NCI-H1694 treated with DMSO at 0.1 percent for 48 hours (cell line): ENCODE data around the gene BMPR1B.

ENCODE experiments used
- DNase-seq: peaks from one replicate; lab custom pipeline; 2025; lab: John Stamatoyannopoulos, UW

BMPR1B gene

DNA sequence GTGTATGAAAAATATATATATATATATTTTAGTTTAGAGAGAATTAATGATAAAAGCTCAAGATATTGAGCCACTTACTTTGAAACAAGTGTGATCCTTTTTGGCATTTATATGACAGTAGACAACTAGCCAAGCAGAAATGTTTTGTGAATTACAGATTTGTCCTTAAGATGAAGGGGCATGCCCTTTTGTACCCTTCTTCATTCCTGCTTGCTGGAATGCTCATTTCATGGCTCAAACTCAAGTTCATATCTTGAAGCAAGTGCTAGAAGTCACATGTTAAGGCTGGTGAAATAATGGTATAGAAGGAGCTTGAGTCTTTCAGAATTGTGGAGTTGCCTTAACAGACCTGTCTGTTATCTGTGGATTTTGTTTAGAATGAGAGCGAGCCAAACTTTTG, 203.0 kb downstream of the BMPR1B start:
- no peak for DNase-seq

DNA sequence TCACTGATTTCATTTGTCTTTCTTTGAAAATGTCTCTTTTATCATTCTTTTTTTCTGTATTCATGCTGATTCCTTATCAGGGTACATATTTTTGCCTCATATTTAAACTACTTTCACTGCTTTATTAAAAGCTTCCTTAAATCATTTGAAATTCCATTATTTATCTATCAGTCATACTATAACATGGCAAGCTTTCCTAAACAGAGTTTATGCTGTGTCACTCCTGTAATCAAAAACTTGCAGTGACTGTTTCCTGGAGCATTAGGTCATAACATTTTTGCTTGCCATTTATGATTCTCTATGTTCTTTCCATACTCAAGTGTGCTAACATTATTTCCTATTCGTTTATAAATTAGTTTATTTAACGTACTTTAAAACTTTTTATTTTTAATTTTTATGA, 203.7 kb downstream of the BMPR1B start:
- no peak for DNase-seq

DNA sequence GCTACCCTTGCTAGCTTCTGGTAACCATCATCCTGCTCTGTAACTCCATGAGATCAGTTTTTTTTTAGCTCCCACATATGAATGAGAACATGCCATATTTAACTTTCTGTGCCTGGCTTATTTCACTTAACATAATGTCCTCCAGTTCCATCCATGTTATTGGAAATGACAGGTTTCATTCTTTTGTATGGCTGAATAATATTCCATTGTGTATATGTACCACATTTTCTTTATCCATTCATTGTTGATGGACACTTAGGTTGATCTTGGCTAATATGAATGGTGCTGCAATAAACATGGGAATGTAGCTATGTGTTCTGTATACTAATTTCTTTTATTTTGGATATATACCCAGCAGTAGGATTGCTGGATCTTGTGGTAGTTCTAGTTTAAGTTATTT, 204.7 kb downstream of the BMPR1B start:
- no peak for DNase-seq

DNA sequence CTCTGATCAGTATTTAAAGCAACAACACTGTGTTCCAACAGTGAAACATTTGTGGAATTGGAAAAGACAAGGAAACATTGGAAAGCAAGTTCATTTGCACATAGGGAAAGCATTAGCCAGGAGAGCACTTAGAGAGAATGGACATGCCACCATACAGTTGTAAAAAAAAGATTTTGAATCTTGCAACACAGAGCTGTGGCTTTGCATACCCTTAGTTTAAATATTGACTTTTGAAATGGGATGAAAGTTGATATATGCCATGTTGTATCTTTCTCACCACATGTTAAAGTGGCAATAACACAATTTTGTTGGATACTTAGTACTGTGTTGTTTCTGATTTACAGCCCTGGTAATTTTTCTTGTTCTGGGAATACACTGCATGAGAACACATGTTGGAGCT, 208.1 kb downstream of the BMPR1B start:
- DNase-seq, result no peak

DNA sequence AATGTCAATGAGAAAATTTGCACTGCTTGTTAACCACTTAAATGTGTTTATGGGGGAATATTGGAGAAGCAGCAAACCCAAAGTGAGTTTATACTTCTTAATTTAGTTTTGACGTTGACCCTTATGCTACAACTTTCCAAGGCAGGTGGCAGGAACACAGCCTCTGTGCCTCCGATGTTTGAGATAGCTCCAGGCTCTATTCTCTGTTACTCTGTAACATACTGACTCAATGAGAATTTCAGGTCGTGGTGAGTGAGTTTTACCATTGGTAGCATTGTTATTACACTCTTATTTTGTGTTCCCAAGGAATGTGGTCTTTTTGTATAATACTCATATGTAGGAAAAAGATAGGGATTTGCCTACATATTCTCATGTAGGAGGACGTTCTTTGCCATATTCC, 210.7 kb downstream of the BMPR1B start:
- DNase-seq, result no peak

DNA sequence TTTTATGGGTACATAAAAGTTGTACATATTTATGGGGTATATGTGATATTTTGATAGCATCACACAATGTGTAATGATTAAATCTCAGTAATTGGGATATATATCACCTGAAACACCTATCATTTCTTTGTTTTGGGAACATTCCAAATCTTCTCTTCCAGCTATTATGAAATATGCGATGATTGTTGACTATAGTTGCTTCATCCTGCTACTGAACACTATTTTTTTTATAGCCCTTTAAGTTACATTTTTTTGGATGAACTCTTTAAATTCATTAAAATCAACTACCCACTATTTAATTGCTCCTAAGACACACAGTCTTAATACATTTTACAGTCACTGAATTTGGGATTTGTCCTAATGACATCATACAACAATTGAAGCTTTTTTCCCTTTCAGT, 212.9 kb downstream of the BMPR1B start:
- DNase-seq, result no peak

DNA sequence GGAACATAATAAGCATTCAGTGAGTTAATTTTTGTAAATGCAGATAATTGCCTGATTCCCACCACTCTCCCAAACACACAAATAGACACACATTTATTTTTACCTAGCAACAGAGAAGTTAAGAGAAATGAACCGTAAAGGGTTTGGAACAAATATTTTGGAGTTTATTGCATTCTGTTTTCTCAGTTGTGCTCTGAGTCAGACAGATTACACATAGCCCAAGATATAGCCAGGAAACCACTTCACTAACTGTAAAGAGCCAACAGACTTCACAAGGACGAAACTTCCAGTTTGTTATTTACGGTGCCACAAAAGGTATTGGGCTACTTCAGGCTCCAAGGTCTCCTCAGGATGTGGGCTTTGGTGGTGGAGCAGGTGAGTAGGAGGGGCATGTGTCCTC, 217.0 kb downstream of the BMPR1B start:
- no peak for DNase-seq

DNA sequence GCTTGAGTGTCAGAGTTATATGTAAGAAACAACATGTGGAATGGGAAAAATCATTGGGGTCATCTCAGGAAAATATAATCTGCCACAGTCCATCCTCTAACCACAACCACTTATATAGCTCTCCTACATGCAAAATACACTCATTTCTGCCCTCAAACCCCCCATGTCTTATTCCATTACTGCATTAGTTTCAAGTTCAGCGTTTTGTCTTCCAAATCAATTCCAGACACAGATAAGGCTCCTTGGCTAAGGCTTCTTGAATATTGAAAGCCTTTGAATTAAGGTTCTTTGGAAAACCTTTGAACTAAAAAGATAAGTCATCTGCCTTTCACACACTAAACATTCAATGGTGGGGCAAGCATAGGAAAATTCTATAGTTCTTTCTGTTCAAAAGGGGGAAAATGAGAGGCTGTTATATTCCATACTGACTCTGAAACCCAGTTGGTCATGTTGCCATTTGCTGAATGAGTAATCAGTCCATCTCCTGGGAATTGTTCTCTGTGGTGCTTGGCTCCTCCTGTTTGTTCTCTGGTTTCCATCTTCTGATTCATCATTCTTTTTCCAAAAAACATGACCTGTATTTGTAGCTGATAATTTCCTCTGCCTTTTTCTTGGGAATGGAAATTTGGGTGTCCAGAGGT, 218.7 kb downstream of the BMPR1B start:
- no peak for DNase-seq

DNA sequence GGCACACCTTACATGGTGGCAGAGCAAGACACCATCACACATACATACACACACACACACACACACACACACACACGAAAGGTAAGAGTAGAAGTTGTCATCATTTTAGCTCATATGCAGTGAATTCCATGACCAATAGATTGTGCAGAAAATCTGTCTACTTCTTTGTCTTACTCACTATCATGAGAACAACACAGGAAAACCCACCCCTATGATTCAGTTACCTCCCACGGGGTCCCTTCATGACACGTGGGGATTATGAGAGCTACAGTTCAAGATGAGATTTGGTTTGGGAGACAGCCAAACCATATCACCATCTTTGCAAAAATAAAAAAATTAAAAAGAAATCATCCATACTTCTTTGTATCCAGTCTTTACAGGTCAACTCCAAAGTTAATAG, 221.1 kb downstream of the BMPR1B start:
- no peak for DNase-seq

DNA sequence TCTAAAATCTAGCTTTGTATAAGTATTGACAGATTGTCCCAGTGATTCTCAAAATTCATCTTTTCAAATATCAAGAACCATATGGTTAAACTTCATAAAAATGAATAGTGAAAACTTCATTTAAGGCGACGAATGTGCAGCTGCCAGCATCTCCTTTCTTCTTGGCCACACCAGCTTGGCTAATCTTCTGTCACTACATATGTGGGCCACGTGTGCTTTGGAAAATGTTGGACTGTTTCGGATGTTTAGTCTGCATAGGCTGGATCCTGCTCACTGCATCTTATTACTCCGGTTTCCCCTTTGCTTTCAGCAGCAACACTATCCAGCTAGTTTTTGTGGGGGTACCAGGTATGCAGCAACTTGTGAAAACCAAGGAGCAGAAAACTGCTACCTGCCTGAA, 221.9 kb downstream of the BMPR1B start:
- no peak for DNase-seq

DNA sequence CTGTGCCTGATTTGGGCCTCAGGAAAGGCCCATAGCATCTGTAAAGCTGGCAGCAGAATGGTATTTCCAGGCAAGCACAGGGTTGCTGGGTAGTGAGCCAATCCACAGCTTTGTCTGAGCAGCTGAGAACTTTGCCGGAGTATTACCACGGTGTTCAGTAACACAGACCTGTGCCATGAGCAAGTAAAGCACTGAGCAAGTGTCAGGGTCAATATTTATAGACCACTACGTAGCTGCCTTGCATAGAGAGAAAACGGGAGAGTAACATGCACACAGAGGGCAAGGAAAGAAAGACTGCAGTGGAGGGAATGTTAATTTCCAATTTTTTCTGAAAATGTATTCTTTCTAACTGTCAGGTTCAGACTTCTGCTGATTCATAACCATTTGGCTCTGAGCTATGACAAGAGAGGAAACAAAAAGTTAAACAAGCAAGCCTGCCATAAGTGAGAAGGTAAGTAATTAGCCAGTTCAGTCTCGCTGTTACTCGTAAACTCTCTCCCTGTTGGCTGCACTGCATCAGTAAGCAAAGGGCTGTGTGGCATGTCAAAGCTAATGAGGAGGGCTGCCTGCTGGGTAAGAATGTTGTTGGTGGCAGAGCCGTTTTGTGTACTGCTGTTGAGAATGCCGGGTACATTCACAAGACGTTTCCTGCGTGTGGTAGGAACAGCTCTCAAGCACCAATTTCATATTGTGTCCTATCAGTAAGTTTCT, 238.1 kb downstream of the BMPR1B start:
- no peak for DNase-seq

DNA sequence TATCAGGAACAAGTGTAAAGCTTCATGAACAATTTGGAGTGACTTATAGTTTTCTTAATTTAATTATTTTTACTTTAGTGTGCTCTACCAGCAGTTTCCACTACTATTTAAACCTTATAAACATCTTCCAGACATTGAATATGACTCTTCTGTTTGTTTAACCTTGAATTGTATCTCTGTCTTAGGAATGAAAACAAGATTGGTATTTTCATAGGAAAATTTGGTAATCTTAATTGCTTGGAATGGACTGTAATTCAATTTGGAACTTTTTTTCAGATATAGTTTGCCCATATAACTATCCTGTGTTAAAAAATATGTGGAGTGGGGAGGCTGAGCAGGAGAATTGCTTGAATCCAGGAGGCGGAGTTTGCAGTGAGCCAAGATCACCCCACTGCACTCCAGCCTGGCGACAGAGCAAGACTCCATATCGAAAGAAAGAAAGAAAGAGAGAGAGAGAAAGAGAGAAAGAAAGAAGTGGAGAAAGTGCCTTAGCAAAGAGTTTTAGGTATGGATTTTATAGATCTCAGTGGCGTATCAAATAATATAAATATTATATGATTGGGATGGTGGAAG, 242.4 kb downstream of the BMPR1B start:
- DNase-seq, result no peak

DNA sequence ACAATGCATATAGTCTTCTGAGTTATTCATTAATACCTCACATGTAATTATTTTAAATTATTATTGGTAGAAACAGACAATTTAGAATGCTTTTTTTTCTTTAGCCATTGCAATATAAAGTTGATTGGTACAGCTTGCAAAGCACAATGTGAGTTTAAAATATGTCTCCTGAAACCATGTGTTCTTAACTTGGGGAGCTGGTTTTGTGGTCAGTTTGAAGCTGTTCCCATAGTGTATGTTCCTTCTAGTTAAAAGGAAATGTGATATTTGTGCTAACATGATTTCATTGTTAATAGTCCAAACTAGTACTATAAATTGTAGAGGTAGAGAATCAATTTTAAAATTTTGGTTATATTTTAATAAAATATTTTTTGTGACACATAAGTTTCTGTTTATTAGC, 247.2 kb downstream of the BMPR1B start:
- DNase-seq, result no peak

DNA sequence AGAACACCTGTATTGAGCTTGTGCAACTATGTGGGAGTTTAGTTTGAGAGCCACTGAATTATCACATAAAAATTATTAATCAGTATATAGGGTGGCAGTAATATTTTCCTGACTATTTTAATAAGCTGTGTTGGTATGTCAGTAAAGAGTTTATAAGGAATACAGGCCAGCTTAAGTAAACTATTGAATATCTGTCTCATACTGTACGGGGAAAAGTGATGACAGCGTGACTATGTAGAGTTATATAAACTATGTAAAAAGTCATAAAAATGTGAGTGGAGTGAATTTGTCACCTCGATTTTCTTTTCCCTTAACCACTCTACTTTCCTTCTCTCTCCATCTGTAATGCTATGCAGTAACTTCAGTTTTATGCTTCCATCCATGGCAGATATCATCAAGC, 250.2 kb downstream of the BMPR1B start:
- DNase-seq, result no peak

DNA sequence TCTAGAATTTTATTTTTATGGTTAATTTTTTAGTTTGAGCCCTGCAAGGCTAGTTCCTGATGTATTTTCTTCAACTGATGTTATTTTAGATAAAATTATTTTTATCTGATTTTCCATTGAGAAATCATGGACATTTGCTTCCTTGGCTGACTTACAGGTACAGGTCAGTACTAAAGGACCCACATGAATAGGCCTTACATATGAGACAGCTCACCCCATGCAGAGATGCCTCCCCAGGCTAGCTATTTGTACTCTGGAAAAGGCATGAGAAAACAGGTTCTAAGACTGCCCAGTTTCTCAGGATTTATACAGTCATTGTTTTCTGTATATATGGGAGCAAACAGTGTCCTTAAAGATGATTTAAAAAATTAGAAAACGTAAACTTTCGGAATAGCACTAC, 255.5 kb downstream of the BMPR1B start:
- DNase-seq, result no peak

DNA sequence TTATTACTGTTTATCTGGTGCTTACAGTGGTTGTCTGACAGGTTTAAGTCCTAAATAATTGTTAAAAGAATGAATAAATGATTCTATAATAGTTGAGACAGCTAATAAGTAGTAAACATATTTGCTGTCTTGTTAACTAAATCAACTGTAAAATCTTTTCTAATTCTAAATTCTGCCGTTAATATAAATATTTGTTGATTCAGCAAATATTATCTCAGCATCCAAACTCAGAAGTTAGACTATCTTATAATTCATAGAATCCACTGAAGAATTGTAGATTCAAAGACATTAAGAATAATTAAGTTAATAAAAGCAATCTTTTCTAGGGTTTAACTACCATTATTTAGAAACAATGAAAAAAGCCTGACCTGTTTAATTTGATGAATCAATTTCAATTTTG, 256.3 kb downstream of the BMPR1B start:
- no peak for DNase-seq

DNA sequence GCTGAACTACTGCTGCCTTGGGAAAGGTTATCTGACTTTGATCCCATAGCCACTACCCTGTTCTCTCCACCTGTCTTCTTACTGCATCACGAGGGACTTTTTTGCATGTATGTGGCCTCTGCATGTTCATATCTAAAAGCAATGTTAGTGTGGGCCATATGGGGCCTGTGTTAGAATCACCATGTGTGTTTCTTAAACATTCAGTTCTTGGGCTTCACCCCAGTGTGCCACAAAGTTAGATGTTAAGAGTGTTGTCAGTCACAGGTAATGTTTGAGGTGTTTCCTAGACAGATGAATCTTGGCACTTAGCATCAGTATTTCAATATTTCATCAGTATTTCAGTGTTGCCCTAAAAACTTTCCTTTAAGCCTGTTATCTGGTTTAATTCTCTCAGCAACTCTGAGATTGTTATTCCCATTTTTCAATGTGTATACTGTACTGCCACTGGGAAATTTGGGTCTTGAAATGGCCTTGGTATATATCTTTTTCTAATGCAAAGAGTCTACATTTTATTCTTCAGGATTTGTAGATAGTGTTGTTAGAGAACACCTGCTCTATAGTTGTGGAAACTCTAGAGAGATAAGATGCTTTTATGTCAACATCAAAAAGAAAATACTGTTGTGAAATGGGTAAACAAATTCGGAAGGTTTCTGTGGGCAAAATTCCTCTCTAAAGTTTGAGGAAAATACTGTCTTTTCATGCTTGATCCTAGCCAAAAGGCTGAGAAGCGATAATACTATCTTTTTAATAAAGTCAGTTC, 259.7 kb downstream of the BMPR1B start:
- no peak for DNase-seq

DNA sequence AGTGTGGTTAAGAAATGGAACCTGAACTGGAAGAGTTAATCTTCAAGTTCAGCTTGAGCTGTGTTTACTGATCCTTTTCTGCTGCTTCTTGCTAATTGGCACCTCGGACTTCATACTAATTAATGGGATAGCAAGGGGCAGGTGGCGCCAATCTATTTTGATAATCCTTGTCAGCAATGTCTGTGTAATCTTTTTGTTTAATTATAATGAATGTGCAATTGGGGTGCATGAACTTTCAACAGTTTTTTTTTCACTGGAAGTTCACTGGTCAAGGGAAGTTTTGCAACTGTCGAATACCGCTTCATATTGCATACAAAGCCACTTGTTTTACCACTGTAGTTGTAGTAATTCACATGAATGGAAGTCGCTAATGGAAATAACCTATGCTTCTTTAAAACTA, 261.0 kb downstream of the BMPR1B start:
- no peak for DNase-seq

DNA sequence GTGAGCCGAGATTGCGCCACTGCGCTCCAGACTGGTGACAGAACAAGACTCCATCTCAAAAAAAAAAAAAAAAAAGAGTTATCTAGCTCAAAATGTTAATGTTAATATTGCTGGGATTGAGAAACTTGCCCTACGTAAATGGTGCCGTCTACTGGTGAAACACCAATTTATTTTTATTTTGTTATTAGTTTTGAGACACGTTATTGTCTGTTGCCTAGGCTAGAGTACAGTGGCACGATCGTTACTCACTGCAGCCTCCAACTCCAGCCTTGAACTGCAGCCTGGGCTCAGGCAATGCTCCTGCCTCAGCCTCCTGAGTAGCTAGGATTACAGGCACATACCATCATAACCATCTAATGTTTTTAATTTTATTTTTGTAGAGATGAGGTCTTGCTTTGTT, 262.8 kb downstream of the BMPR1B start:
- DNase-seq, result no peak

DNA sequence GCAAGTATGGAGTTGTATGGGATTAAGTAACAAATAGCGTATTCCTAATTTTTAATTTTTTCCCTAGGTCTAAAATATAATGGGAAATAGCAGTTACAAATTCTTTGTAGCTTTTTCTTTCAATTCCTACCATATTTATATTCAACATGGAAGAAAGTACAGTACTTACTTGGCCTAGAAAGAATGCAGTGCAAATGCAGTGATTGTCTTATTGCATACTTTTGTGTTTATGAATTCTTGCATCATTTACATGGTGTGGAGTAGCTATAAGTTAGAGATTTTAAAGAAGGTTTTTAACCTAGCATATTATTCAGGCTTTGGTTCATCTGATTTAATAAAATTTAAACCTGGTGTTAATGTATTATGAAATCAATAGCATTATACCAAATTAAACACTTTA, 263.3 kb downstream of the BMPR1B start:
- no peak for DNase-seq

DNA sequence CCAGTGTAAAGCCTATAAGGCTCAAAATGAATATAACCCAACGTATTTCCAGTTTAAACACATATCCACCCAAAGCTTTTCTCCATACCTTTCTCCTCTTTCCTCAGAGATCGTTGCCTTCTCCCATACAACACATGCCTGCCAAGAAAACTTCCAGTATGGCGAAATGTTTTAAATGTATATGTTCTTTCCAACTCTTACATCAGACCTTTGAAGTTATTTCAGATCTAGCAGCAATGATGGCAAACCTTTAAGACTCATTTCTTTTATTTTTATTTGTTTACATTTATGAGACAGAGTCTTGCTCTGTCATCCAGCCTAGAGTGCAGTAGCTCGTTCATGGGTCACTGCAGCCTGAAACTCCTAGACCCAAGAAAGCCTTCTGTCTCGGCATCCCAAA, 265.4 kb downstream of the BMPR1B start:
- DNase-seq, result no peak

DNA sequence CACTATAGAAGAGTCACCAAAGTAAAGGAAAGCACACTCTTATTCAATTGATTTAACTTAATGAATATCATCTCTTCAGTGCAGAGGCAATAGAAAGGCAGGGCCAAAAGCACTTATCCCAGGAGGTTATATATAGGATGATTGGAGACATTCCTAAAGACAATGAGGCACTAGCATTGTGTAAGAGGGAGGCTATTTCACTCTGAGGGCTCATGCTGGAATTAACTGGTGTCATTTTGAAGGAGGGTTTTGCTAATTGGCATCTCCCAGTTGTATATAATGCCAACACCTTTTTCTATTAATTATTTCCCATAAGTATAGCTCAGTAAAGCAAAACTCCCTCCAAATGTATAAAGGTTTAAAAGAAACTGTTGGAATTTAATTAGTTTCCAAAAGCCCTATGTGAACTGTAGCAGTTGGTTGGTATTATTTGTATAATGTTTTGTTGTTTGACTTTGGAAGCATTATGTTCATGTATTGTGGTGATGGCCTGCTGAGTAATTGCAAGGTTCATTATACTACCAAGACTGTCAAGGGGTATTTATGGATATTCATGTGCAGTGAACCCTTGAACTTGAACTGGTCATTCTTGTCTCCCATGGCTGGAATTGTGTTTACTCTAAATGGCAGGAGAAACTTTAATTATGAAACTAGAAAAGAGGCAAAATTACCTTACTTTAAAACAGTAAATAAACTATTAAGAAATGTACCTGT, 270.3 kb downstream of the BMPR1B start:
- DNase-seq, result no peak
